HG03025 (cell line): ENCODE results near the gene SLC25A47.
"Not testable (repeated sequence)": the region's sequence is repeated elsewhere in the genome, so short reads cannot be mapped to it uniquely, and the experiment has no call there.

Experiments used
- ATAC-seq: cut with Tn5 transposase; IDR thresholded peaks from one replicate; pipeline ENCODE4 v1.9.1; 2021; ENCODE audit warnings: mild to moderate bottlenecking, moderate library complexity; ENCODE audit not compliant: unreplicated experiment, low FRiP score

Gene SLC25A47

GRCh38 chr14:100342826-100343225 is 19.7 kb downstream of the SLC25A47 start:
- not testable (repeated sequence) for ATAC-seq

GRCh38 chr14:100344657-100345056 is 21.5 kb downstream of the SLC25A47 start:
- ATAC-seq: not testable (repeated sequence)

- ATAC-seq: no peak
Observed at GRCh38 chr14:100345711-100346110, 22.6 kb downstream of the SLC25A47 start.

GRCh38 chr14:100346306-100347091 is 23.4 kb downstream of the SLC25A47 start:
- ATAC-seq: no peak

GRCh38 chr14:100348253-100348729 is 25.2 kb downstream of the SLC25A47 start:
- no peak for ATAC-seq

GRCh38 chr14:100348784-100349685 is 25.9 kb downstream of the SLC25A47 start:
- ATAC-seq: no peak

GRCh38 chr14:100350276-100350926 is 27.3 kb downstream of the SLC25A47 start:
- no peak for ATAC-seq

GRCh38 chr14:100350986-100351385 is 27.8 kb downstream of the SLC25A47 start:
- no peak for ATAC-seq

GRCh38 chr14:100358396-100358795 is 35.3 kb downstream of the SLC25A47 start:
- no peak for ATAC-seq

GRCh38 chr14:100359111-100359510 is 36.0 kb downstream of the SLC25A47 start:
- ATAC-seq: no peak

- no peak for ATAC-seq
Observed at GRCh38 chr14:100359881-100360280, 36.7 kb downstream of the SLC25A47 start.

GRCh38 chr14:100361626-100362025 is 38.5 kb downstream of the SLC25A47 start:
- ATAC-seq: no peak

GRCh38 chr14:100362311-100362927 is 39.3 kb downstream of the SLC25A47 start:
- ATAC-seq: no peak

- no peak for ATAC-seq
Observed at GRCh38 chr14:100363053-100363452, 39.9 kb downstream of the SLC25A47 start.

GRCh38 chr14:100364403-100364802 is 41.3 kb downstream of the SLC25A47 start:
- ATAC-seq: no peak

GRCh38 chr14:100365741-100366140 is 42.6 kb downstream of the SLC25A47 start:
- ATAC-seq: no peak

GRCh38 chr14:100369019-100369418 is 45.9 kb downstream of the SLC25A47 start:
- no peak for ATAC-seq

GRCh38 chr14:100370003-100370402 is 46.9 kb downstream of the SLC25A47 start:
- ATAC-seq: no peak

- ATAC-seq: no peak
Observed at GRCh38 chr14:100371773-100372172, 48.6 kb downstream of the SLC25A47 start.

GRCh38 chr14:100372357-100373048 is 49.4 kb downstream of the SLC25A47 start:
- no peak for ATAC-seq
